SW 1271 (cell line): Measurements from ENCODE around the gene ARMC3.
A peak's percentile ranks its signal among the peaks of the same experiment; 100 is the strongest.
"Not testable (repeated sequence)": the region's sequence is repeated elsewhere in the genome, so short reads cannot be mapped to it uniquely, and the experiment has no call there.

Experiments
- DNase-seq, 2 experiments: peaks; one replicate each; lab custom pipeline; 2025; lab: John Stamatoyannopoulos, UW

Gene ARMC3

GRCh38 chr10:23072593-23072992 is 144.7 kb downstream of the ARMC3 start:
- not testable (repeated sequence) for DNase-seq

DNA sequence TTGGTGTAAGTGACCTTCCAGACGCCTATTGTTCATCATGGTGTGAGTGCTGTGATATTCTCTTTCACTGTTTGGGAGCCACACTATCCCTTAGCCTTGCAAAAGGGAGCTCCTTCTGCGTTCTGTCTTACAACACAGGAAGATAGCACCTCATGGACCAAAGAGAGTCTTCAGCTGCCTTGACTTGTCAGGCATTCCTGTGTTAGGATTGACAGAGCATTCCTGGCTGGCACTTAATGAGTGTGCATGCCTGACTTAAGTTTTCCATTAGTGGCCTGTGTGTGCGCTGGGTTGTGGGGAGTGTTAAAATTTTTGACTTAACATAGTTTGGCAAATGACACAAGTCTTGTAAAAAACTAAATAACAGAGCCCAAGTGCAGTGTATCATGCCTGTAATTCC is 145.7 kb downstream of the ARMC3 start:
- DNase-seq = no peak

GRCh38 chr10:23075672-23076071 is 147.8 kb downstream of the ARMC3 start:
- DNase-seq = no peak

GRCh38 chr10:23078114-23078513 is 150.3 kb downstream of the ARMC3 start:
- DNase-seq = no peak

DNA sequence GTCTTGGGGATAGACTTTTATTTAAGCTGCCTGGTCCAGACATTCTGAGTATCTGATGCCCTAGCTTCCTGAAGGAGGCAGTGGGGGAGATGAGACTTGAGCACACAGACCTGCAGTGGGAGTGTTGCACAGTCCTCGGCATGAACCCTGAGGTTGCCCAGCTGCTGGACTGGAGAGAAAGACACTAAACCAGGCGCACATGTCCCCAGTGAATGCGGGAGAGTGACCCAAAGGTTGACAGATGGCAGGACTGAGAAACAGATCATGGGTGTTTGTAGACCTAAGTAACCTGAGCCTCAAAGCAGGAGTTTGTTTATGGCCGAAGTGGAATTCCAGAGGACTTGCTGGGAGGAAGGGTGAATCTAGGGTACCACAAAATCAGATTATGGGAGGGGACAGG is 151.8 kb downstream of the ARMC3 start:
- DNase-seq = no peak

DNA sequence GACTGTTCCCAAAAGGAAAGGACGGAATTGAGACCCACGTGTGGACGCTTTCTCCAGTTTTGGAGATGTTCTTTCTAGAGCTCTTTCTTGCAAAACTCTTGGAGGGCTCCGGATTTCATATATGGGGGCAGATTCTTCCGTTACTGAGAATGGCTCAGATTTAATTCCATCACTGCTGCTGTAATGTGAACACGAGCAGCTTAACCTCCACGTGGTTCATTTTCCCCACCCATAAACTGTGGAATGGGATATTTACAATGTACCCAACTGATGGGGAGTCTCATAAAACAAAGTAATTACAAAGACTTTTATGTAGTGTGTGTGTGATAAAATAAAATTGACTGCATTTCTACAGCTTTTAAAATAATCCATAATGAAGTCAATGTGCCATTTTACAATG is 152.4 kb downstream of the ARMC3 start:
- no peak for DNase-seq

GRCh38 chr10:23081221-23081750 is 153.4 kb downstream of the ARMC3 start:
- no peak for DNase-seq

DNA sequence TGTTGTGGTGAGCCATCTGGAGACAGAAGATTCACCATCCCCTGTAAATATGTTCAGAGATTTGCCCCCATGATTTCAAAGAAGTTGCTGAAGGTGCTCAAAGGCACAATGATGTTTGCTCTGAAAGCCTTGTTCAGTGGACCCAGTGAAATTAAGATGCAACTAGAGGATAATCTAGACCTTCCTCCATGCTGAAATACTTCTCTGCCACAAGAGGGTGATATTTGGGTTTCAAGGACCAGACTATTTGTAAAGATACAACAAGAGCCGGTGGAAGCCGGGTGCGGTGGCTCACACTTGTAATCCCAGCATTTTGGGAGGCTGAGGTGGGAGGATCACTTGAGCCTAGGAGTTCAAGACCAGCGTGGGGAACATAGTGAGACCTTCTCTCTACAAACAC is 154.0 kb downstream of the ARMC3 start:
- DNase-seq = peak in 1 of 2 experiments; percentile 1
